K562 (cell line): ENCODE measurements around the gene SCARF2. TPM values are rescaled to one million over a fixed set of nuclear protein-coding genes. Genes with fewer than 3 reads are reported as not detected.

Experiments used
- ARID1B ChIP-seq: fragments of 450-650 bp; IDR thresholded peaks from 2 replicates; pipeline ENCODE4 v1.6.1; 2016; ENCODE audit warnings: antibody characterized with exemption, mild to moderate bottlenecking, inconsistent platforms
- CHD2 ChIP-seq: IDR thresholded peaks from 2 replicates; pipeline ENCODE4 v1.6.1; 2011; ENCODE audit warnings: low read depth, low read length
- CREB1 ChIP-seq, 2 experiments: sonication (generic) in 1 of 2; formaldehyde crosslinking in 1 of 2; IDR thresholded peaks; 2 replicates each; pipeline versions ENCODE4 v1.6.1 to v1.8.0; 2012 to 2022; ENCODE audit warnings: inconsistent platforms in 1 of 2, mild to moderate bottlenecking in 1 of 2, missing genetic modification reagents in 1 of 2, moderate library complexity in 1 of 2
- GATAD2B ChIP-seq: fragments of 450-650 bp; IDR thresholded peaks from 2 replicates; pipeline ENCODE4 v1.6.1; 2017; ENCODE audit warnings: mild to moderate bottlenecking, borderline replicate concordance
- JUNB ChIP-seq: fragments of 450-650 bp; formaldehyde crosslinking; conservative IDR thresholded peaks from 2 replicates; pipeline ENCODE4 v1.4.0; 2020; ENCODE audit warnings: mild to moderate bottlenecking
- KLF6 ChIP-seq: fragments of 250-450 bp; sonication (Bioruptor Pico); IDR thresholded peaks from 2 replicates; pipeline ENCODE4 v1.4.0; 2020; ENCODE audit warnings: mild to moderate bottlenecking, moderate library complexity, borderline replicate concordance
- NBN ChIP-seq: fragments of 450-650 bp; IDR thresholded peaks from 2 replicates; pipeline ENCODE4 v1.6.1; 2016; ENCODE audit warnings: low read depth, mild to moderate bottlenecking
- NCOA2 ChIP-seq, 2 experiments: fragments of 450-650 bp; IDR thresholded peaks; 2 replicates each; pipeline ENCODE4 v1.6.1; 2018; ENCODE audit warnings: mild to moderate bottlenecking in 2 of 2, moderate library complexity in 1 of 2; ENCODE audit not compliant: partially characterized antibody in 2 of 2
- PHB ChIP-seq: fragments of 250-450 bp; sonication (Bioruptor Pico); IDR thresholded peaks from 2 replicates; pipeline ENCODE4 v1.5.0; 2021
- RCOR1 ChIP-seq, 2 experiments: IDR thresholded peaks; 2 replicates each; pipeline ENCODE4 v1.6.1; 2012; ENCODE audit warnings: low read depth in 2 of 2, low read length in 2 of 2, borderline replicate concordance in 1 of 2, improper control_type of control experiment in 1 of 2
- SIX5 ChIP-seq, 2 experiments: IDR thresholded peaks; 2 replicates each; pipeline ENCODE4 v1.6.1; 2011; ENCODE audit warnings: low read length in 2 of 2, borderline replicate concordance in 1 of 2, low read depth in 1 of 2, mild to moderate bottlenecking in 1 of 2, moderate library complexity in 1 of 2; ENCODE audit not compliant: insufficient read depth in 1 of 2
- SMARCB1 ChIP-seq: IDR thresholded peaks from 2 replicates; pipeline ENCODE4 v1.6.1; 2011; ENCODE audit warnings: improper control_type of control experiment, low read depth; ENCODE audit not compliant: insufficient read length
- SNIP1 ChIP-seq: fragments of 450-650 bp; IDR thresholded peaks from 2 replicates; pipeline ENCODE4 v1.7.1; 2017; ENCODE audit warnings: low read depth, mild to moderate bottlenecking
- SRF ChIP-seq, 2 experiments: fragments of 250-450, 450-650 bp in 1 of 2; sonication (Bioruptor Pico) in 1 of 2; sonication (generic) in 1 of 2; formaldehyde crosslinking; IDR thresholded peaks; 2 replicates each; pipeline versions ENCODE4 v1.5.0 to v1.5.1; 2020 to 2022; ENCODE audit warnings: mild to moderate bottlenecking in 1 of 2, missing genetic modification reagents in 1 of 2
- TEAD2 ChIP-seq: fragments of 450-650 bp; IDR thresholded peaks from 2 replicates; pipeline ENCODE4 v1.6.1; 2016; ENCODE audit warnings: missing genetic modification characterization, control low read depth, missing compliant biosample characterization
- TGIF2 ChIP-seq: sonication (generic); formaldehyde crosslinking; IDR thresholded peaks from 2 replicates; pipeline ENCODE4 v1.8.1; 2022; ENCODE audit warnings: mild to moderate bottlenecking, missing genetic modification reagents, moderate library complexity
- U2AF1 ChIP-seq: fragments of 200-400 bp; formaldehyde crosslinking; optimal IDR thresholded peaks from 2 replicates; pipeline ENCODE3; 2017; ENCODE audit warnings: mild to moderate bottlenecking, low read depth, low read length, moderate library complexity
- ZBED1 ChIP-seq: IDR thresholded peaks from 2 replicates; pipeline ENCODE4 v1.6.1; 2014
- ZNF436 ChIP-seq: fragments of 250-450, 450-650 bp; sonication (Bioruptor Pico); formaldehyde crosslinking; IDR thresholded peaks from 2 replicates; pipeline ENCODE4 v1.7.0; 2020; ENCODE audit warnings: mild to moderate bottlenecking
- ZNF561 ChIP-seq: fragments of 450-650 bp; formaldehyde crosslinking; conservative IDR thresholded peaks from 2 replicates; pipeline ENCODE4 v1.4.0; 2020; ENCODE audit warnings: mild to moderate bottlenecking, moderate library complexity
- ZNF830 ChIP-seq: fragments of 250-450 bp; sonication (Bioruptor Pico); IDR thresholded peaks from 2 replicates; pipeline ENCODE4 v1.5.0; 2021; ENCODE audit warnings: mild to moderate bottlenecking
- polyA plus RNA-seq, 8 experiments: library from polyadenylated mRNA; depleted of rRNA in 4 of 8; stranded (reverse) in 5 of 8; unstranded in 3 of 8; fragments of >200 nt; fragmentation: Nextera tagmentation in 2 of 8; fragmentation: Illumina TruSeq in 1 of 8; extraction: Ambion mirVana in 2 of 8; extraction: Trizol in 1 of 8; gene quantifications; 2 replicates each; pipeline versions ENCODE4 v1.2.1 to v1.2.3, GENCODE V29; 2011 to 2014; ENCODE audit warnings: inconsistent platforms in 1 of 8, missing spikeins in 1 of 8
- total RNA-seq, 7 experiments: library from RNA; depleted of rRNA in 6 of 7; stranded (reverse); fragments of >200 nt in 6 of 7; fragmentation: Illumina TruSeq in 2 of 7; extraction: Trizol in 2 of 7; gene quantifications; 2 replicates each; pipeline versions ENCODE4 v1.2.1 to v1.2.3, GENCODE V29; 2011 to 2021; ENCODE audit warnings: low replicate concordance in 1 of 7
- TF ChIP-seq, protein P1 (sequence below): fragments of 250-450 bp; sonication (Bioruptor Pico); IDR thresholded peaks from 2 replicates; pipeline ENCODE4 v1.9.0; 2021; ENCODE audit warnings: mild to moderate bottlenecking
- TF ChIP-seq, protein P2 (sequence below): IDR thresholded peaks from 2 replicates; pipeline ENCODE4 v1.6.1; 2011; ENCODE audit warnings: borderline replicate concordance, low read depth, mild to moderate bottlenecking, moderate library complexity, low read length; ENCODE audit not compliant: insufficient read depth, poor library complexity, severe bottlenecking
- TF ChIP-seq, protein P3 (sequence below): fragments of 250-450 bp; sonication (Bioruptor Pico); IDR thresholded peaks from 2 replicates; pipeline ENCODE4 v1.4.0; 2020; ENCODE audit warnings: mild to moderate bottlenecking, moderate library complexity, borderline replicate concordance

The SCARF2 gene
- total and polyA plus RNA-seq, 9 of the 15 experiments (the other 6 are each of a cell fraction or from before 2014, with no cell fraction given): 0.06 to 0.32 (median 0.21) TPM; not detected in 5

DNA sequence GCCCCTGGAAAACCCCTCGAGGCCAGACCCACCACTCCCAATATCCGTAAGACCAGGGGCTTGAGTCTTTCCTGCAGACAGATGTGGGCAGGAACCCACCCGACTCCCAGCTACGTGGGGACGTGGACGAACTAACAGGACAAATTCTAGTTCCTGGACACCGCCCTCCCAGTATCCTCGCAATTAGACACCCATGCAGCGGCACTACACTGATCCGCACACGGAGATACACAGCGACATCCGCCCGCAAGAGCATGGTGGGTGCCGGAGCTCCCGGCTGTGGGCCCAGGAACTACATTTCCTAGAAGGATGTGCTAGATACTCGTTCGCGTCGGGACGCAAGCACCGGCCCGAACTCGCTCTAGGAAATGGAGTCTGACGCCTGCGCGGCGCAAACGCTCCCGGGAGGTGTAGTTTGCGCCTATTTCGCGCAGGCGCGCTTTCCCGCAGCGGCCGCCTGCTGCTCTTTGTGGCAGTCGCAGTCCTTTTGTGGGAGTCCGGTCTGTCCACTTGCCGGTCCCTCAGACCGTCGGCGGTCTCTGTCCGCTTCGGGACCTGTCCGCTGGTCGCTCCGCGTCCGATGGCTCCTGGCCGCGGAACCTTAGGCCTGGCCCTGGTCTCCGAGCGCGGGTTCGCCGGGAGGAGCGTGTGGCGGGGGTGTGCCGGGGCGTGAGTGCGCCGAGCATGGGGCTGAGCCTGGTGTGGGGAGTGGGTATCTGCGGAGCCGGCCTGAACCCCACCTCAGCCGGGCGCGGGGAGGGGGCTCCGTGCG is 43.7 kb downstream of the SCARF2 start, which contains the start of gene ZNF74 (continued):
- TF ChIP-seq RCOR1 (IDR thresholded peaks at IDR 0.05; ENCODE audit: borderline replicate concordance in 1 of 2, low read depth in 2 of 2, low read length in 2 of 2) (peak; percentile 9 to 88), SNIP1 (no peak), SMARCB1 (peak; percentile 89), TEAD2 (tag) (no peak), U2AF1 (no peak), ZBED1 (no peak), NBN (no peak), ZNF830 (CRISPR knock-in tag) (peak; percentile 96), ARID1B (no peak), JUNB (CRISPR knock-in tag) (no peak; the same call in 1 of the 2 replicates), SIX5 (IDR thresholded peaks at IDR 0.05; ENCODE audit: borderline replicate concordance in 1 of 2, insufficient read depth in 1 of 2, low read depth in 1 of 2, low read length in 2 of 2) (peak; percentile 96 to 97), ZNF436 (0 out of 2 replicates have a peak, but pooled peaks have one; percentile 43), PHB (CRISPR knock-in tag) (peak; percentile 94), NCOA2 (IDR thresholded peaks at IDR 0.05; ENCODE audit: partially characterized antibody in 2 of 2) (no peak), GATAD2B (no peak), ZNF561 (CRISPR knock-in tag) (no peak), KLF6 (peak; percentile 13; the same call in 1 of the 2 replicates), CHD2 (peak; percentile 64), SRF (CRISPR knock-in tag; IDR thresholded peaks at IDR 0.05) (no peak; a peak in 1 of 4 replicates), TGIF2 (CRISPR knock-in tag) (no peak), CREB1 (IDR thresholded peaks at IDR 0.05) (peak; percentile 87), CREB1 (CRISPR knock-in tag; IDR thresholded peaks at IDR 0.05) (no peak)
- TF ChIP-seq, protein P1, sequence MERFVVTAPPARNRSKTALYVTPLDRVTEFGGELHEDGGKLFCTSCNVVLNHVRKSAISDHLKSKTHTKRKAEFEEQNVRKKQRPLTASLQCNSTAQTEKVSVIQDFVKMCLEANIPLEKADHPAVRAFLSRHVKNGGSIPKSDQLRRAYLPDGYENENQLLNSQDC (CRISPR knock-in tag): peak; percentile 87
- TF ChIP-seq, protein P2, sequence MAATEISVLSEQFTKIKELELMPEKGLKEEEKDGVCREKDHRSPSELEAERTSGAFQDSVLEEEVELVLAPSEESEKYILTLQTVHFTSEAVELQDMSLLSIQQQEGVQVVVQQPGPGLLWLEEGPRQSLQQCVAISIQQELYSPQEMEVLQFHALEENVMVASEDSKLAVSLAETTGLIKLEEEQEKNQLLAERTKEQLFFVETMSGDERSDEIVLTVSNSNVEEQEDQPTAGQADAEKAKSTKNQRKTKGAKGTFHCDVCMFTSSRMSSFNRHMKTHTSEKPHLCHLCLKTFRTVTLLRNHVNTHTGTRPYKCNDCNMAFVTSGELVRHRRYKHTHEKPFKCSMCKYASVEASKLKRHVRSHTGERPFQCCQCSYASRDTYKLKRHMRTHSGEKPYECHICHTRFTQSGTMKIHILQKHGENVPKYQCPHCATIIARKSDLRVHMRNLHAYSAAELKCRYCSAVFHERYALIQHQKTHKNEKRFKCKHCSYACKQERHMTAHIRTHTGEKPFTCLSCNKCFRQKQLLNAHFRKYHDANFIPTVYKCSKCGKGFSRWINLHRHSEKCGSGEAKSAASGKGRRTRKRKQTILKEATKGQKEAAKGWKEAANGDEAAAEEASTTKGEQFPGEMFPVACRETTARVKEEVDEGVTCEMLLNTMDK: peak; percentile 7
- TF ChIP-seq, protein P3, sequence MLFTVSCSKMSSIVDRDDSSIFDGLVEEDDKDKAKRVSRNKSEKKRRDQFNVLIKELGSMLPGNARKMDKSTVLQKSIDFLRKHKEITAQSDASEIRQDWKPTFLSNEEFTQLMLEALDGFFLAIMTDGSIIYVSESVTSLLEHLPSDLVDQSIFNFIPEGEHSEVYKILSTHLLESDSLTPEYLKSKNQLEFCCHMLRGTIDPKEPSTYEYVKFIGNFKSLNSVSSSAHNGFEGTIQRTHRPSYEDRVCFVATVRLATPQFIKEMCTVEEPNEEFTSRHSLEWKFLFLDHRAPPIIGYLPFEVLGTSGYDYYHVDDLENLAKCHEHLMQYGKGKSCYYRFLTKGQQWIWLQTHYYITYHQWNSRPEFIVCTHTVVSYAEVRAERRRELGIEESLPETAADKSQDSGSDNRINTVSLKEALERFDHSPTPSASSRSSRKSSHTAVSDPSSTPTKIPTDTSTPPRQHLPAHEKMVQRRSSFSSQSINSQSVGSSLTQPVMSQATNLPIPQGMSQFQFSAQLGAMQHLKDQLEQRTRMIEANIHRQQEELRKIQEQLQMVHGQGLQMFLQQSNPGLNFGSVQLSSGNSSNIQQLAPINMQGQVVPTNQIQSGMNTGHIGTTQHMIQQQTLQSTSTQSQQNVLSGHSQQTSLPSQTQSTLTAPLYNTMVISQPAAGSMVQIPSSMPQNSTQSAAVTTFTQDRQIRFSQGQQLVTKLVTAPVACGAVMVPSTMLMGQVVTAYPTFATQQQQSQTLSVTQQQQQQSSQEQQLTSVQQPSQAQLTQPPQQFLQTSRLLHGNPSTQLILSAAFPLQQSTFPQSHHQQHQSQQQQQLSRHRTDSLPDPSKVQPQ (CRISPR knock-in tag): 0 out of 2 replicates have a peak, but pooled peaks have one; percentile 5
